ENCODE measurements around the gene EXTL1. TPM values are rescaled to one million over a fixed set of nuclear protein-coding genes. Genes with fewer than 3 reads are reported as not detected.

Gene EXTL1
- total RNA-seq, 4 donors from 2014 or later = 0.13 to 1.2 TPM; not detected in 2

DNA sequence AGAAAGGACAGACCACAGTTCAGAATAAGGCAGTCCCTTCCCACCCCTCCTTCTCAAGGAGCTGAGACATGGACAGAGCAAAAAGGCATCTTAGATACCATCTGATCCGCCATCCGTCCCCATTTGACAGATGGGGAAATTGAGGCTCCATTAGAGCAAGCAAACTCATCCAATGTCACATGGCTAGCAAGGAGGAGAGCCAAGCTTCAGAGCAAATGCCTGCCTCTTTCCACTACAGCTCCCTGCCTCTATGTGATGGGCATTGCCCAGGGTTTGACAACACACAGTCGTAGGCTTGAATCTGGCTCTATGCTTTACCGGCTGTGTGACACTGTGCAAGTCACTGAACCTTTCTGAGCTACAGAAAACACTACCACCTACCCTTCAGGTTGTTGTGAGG, 20.4 kb downstream of the EXTL1 start:
- Histone ChIP-seq H3K4me3 (replicated peaks in 1 of 3) (no peak overlapping the region), H3K9me3 (no peaks in the 10 kb centered on the region), H3K27ac (no peak overlapping the region), H3K4me1 (peaks cover 15 to 28% of the 10 kb centered on the region in 2 donors), H3K36me3 (peaks cover 0 to 6% of the 10 kb centered on the region in 2 donors), H3K27me3 (no peaks in the 10 kb centered on the region)
- DNase-seq = no peak
- no peak for TF ChIP-seq POLR2A (IDR thresholded peaks at IDR 0.05)
- TF ChIP-seq, protein P1, sequence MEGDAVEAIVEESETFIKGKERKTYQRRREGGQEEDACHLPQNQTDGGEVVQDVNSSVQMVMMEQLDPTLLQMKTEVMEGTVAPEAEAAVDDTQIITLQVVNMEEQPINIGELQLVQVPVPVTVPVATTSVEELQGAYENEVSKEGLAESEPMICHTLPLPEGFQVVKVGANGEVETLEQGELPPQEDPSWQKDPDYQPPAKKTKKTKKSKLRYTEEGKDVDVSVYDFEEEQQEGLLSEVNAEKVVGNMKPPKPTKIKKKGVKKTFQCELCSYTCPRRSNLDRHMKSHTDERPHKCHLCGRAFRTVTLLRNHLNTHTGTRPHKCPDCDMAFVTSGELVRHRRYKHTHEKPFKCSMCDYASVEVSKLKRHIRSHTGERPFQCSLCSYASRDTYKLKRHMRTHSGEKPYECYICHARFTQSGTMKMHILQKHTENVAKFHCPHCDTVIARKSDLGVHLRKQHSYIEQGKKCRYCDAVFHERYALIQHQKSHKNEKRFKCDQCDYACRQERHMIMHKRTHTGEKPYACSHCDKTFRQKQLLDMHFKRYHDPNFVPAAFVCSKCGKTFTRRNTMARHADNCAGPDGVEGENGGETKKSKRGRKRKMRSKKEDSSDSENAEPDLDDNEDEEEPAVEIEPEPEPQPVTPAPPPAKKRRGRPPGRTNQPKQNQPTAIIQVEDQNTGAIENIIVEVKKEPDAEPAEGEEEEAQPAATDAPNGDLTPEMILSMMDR (IDR thresholded peaks at IDR 0.05) = no peak
- 77 to 82% methylated on average over 4 of the region's 4 CpGs for WGBS, 2 donors
- intact Hi-C loops (cut with DNase I) = no loop called here

DNA sequence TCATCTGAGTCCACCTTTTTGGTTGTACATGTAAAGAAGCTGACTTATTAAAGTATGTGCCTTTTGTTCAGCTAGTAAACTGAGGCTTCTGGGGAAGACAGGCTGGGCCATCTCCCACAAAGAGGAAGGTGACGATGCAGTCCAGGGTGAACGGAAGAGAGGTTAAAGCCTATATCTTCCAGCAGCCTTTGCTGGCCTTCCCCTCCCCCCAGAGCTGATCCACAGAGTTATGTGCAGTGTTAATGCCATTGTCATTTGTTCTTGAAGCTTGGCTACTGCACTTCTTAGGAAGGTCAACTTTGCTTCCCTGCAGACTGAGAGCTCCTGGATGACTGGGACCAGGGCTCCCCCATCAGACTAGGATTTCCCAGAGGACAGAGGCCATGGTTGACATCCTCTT, 22.2 kb downstream of the EXTL1 start:
- Histone ChIP-seq H3K36me3 (peaks cover 0 to 6% of the 10 kb centered on the region in 2 donors), H3K4me3 (replicated peaks in 1 of 3) (no peak overlapping the region), H3K9me3 (no peaks in the 10 kb centered on the region), H3K27ac (no peak overlapping the region), H3K27me3 (no peaks in the 10 kb centered on the region), H3K4me1 (peaks cover 15 to 31% of the 10 kb centered on the region in 2 donors)
- WGBS, 2 donors = 89 to 92% methylated on average over 2 of the region's 2 CpGs
- TF ChIP-seq, protein P1 (IDR thresholded peaks at IDR 0.05) = no peak
- no peak for TF ChIP-seq POLR2A (IDR thresholded peaks at IDR 0.05)
- no peak for DNase-seq
- intact Hi-C loops (cut with DNase I) = no loop called here

GRCh38 chr1:26044414-26044813, 22.8 kb downstream of the EXTL1 start:
- Histone ChIP-seq H3K4me1 (peaks cover 15 to 35% of the 10 kb centered on the region in 2 donors), H3K27ac (peak overlapping the region in 1 of 3 donors; percentile 77), H3K9me3 (no peaks in the 10 kb centered on the region), H3K4me3 (replicated peaks in 1 of 3) (no peak overlapping the region), H3K27me3 (no peaks in the 10 kb centered on the region), H3K36me3 (peaks cover 0 to 6% of the 10 kb centered on the region in 2 donors)
- WGBS, 2 donors = 95 to 98% methylated on average over 2 to 3 of the region's 3 CpGs
- intact Hi-C loops (cut with DNase I) = no loop called here
- TF ChIP-seq POLR2A (IDR thresholded peaks at IDR 0.05) = no peak
- TF ChIP-seq, protein P1 (IDR thresholded peaks at IDR 0.05) = no peak
- no peak for DNase-seq

DNA sequence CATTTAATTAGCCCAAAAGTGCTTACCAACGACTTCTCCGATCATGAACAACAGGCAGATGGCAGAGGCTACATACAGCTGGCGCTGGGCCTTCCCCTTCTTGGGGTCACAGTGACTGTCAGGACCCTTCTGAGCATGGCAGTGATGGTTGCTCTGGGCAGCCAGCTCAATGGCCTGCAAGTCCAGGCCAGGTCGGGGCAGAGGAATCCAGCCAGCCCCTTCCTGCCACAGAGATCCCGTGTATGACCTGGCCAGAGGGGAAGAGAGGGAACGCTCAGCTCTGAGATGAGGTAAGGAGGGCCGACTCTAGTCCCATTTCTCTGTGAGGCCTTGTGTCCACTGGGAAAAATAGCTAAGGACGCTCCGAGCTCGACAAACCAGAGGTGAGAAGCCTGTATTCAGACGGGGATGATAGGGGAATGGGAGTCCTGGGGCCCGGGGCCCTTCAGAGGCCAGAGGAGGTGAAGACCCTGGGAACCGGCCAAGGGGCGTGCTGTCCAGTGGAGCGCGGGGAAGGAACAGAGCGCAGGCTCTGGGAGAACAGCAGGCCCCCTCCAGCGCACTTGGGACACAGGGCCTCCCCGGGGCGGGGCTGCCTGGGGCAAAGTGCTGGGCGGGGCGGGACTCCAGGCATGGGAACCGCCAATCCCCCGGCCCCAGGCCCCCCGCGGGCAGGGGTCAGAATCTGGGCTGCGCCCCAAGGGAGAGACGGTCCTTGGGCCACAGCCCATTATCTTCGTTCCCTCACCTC, 23.6 kb downstream of the EXTL1 start:
- TF ChIP-seq, protein P1 (IDR thresholded peaks at IDR 0.05) = no peak
- TF ChIP-seq POLR2A (IDR thresholded peaks at IDR 0.05) = peak in 1 of 2 donors; percentile 15
- Histone ChIP-seq H3K27ac (peak overlapping the region in 1 of 3 donors; percentile 77), H3K9me3 (no peaks in the 10 kb centered on the region), H3K36me3 (peaks cover 0 to 6% of the 10 kb centered on the region in 2 donors), H3K4me1 (peaks cover 15 to 42% of the 10 kb centered on the region in 2 donors), H3K27me3 (no peaks in the 10 kb centered on the region), H3K4me3 (replicated peaks in 1 of 3) (peak overlapping the region in 2 of 3 donors; percentile 23 to 62)
- DNase-seq = peak; percentile 83 to 86
- intact Hi-C loops (cut with DNase I) = no loop called here
- 36 to 39% methylated on average over 19 to 23 of the region's 29 CpGs for WGBS, 2 donors

DNA sequence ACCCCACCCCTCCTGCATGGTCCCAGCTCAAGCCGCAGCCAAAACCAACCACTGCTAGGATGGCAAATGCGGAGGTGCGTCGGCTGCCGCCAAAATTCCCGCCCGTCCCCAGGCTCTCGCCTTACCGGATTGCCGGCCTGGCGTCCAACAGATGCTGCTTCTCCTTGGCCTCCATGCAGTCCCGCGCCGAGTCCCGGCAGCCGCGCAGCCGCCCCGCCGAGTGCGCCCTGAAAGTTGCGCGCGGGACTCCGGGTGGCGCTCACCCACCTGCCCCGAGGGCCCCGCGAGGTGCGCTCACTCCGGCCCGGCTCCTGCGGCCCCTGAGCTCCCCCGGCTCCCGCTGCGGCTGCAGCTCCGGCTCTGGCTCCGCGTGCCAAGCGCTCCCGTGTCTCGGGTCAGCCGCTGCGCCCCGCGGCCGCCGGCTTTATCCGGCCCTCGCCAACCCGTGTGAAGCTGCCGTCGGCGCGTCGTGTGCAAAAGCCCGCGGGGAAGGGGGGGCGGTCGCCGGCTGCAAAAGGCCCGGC, 24.2 kb downstream of the EXTL1 start, which contains the start of gene SLC30A2:
Gene SLC30A2, minus strand, starts transcription at position 397 of the 524 bp plus-strand sequence. Its CDS starts 222 bp downstream, at position 175.
- peaks cover 15 to 44% of the 10 kb centered on the region in 2 donors for H3K4me1 ChIP-seq
- no peaks in the 10 kb centered on the region for H3K27me3 ChIP-seq
- peak; percentile 59 to 69 for DNase-seq
- peaks cover 0 to 6% of the 10 kb centered on the region in 2 donors for H3K36me3 ChIP-seq
- no peaks in the 10 kb centered on the region for H3K9me3 ChIP-seq
- peak within 1 kb of the TSS in 1 of 3 donors; percentile 77 for H3K27ac ChIP-seq
- H3K4me3 ChIP-seq (replicated peaks in 1 of 3) = peak within 1 kb of the TSS; percentile 19 to 62 (median 23)
- TF ChIP-seq, protein P1 (IDR thresholded peaks at IDR 0.05) = no peak
- no peak for TF ChIP-seq POLR2A (IDR thresholded peaks at IDR 0.05)
- 0% methylated on average over 1 to 3 of the region's 62 CpGs for WGBS, 2 donors
- intact Hi-C loops (cut with DNase I) = no loop called here

Measured in thyroid gland (tissue), 4 donors.